Testis (tissue), 3 donors: ENCODE results near the gene UCK2. TPM values are rescaled to one million over a fixed set of nuclear protein-coding genes. Genes with fewer than 3 reads are reported as not detected.

Experiments
- DNase-seq: peaks from one replicate; pipeline ENCODE4 v3.0.0-alpha.2; 2019
- H3K27ac ChIP-seq, 2 donors: fragments of 200-600 bp; sonication (generic); one replicate each; pipeline ENCODE4 v1.5.1; 2019
- H3K27me3 ChIP-seq: fragments of 200-600 bp; sonication (generic); one replicate; pipeline ENCODE4 v1.5.1; 2019
- H3K36me3 ChIP-seq: fragments of 200-600 bp; sonication (generic); one replicate; pipeline ENCODE4 v1.5.1; 2017; ENCODE audit warnings: low read depth; ENCODE audit errors: missing control alignments
- H3K4me1 ChIP-seq: fragments of 200-600 bp; sonication (generic); one replicate; pipeline ENCODE4 v1.5.1; 2019
- H3K4me3 ChIP-seq, 2 donors: fragments of 200-600 bp; sonication (generic); one replicate each; pipeline ENCODE4 v1.5.1; 2017 to 2019
- H3K9me3 ChIP-seq: fragments of 200-600 bp; sonication (generic); one replicate; pipeline ENCODE4 v1.5.1; 2017
- POLR2A ChIP-seq: fragments of 450-650 bp; IDR thresholded peaks from one replicate; pipeline ENCODE4 v1.6.1; 2017; ENCODE audit warnings: antibody characterized with exemption, mild to moderate bottlenecking, moderate library complexity
- WGBS, 2 donors: methylation state at CpG; one replicate each; pipeline ENCODE4 v1.1.5; 2018; 5-methylcytosine and 5-hydroxymethylcytosine counted together
- intact Hi-C: fragments of 100-400 bp; cut with DNase I; formaldehyde crosslinking; loops from one replicate; pipeline ENCODE4 v1.15.1; 2023; ENCODE audit warnings: low total_unique reads
- polyA plus RNA-seq: library from polyadenylated mRNA; stranded (reverse); fragments of 350-450 nt; fragmentation: Illumina TruSeq; extraction: RNeasy Lipid Tissue Mini Kit (QIAGEN cat#74804); gene quantifications from one replicate; pipeline ENCODE4 v1.2.3, GENCODE V29; 2014; ENCODE audit warnings: low read depth, low replicate concordance; ENCODE audit not compliant: insufficient read depth
- total RNA-seq, 2 donors: library from RNA; depleted of rRNA; stranded (reverse); fragments of >200 nt; gene quantifications; one replicate each; pipeline ENCODE4 v1.2.3, GENCODE V29; 2016
- TF ChIP-seq, protein P1 (sequence below), 3 experiments: fragments of 450-650 bp in 2 of 3; fragments of 200-600 bp in 1 of 3; sonication (generic) in 1 of 3; IDR thresholded peaks; one replicate each; pipeline ENCODE4 v1.5.1; 2016 to 2019; ENCODE audit warnings: antibody characterized with exemption in 3 of 3, mild to moderate bottlenecking in 2 of 3, moderate library complexity in 1 of 3

The UCK2 gene
- total and polyA plus RNA-seq, 3 donors from 2014 or later, result 27.6 to 29.9 (median 29.7) TPM

GRCh38 chr1:165945911-165946310 is 118.5 kb downstream of the UCK2 start:
- no peak for TF ChIP-seq POLR2A
- TF ChIP-seq, protein P1, sequence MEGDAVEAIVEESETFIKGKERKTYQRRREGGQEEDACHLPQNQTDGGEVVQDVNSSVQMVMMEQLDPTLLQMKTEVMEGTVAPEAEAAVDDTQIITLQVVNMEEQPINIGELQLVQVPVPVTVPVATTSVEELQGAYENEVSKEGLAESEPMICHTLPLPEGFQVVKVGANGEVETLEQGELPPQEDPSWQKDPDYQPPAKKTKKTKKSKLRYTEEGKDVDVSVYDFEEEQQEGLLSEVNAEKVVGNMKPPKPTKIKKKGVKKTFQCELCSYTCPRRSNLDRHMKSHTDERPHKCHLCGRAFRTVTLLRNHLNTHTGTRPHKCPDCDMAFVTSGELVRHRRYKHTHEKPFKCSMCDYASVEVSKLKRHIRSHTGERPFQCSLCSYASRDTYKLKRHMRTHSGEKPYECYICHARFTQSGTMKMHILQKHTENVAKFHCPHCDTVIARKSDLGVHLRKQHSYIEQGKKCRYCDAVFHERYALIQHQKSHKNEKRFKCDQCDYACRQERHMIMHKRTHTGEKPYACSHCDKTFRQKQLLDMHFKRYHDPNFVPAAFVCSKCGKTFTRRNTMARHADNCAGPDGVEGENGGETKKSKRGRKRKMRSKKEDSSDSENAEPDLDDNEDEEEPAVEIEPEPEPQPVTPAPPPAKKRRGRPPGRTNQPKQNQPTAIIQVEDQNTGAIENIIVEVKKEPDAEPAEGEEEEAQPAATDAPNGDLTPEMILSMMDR (IDR thresholded peaks at IDR 0.05), result no peak
- no peaks in the 10 kb centered on the region for H3K36me3 ChIP-seq
- no peaks in the 10 kb centered on the region for H3K4me1 ChIP-seq
- no peak overlapping the region for H3K4me3 ChIP-seq
- H3K9me3 ChIP-seq, result no peaks in the 10 kb centered on the region
- intact Hi-C loops, result no loop called here
- 75 to 89% methylated on average over 4 of the region's 4 CpGs for WGBS, 2 donors
- H3K27me3 ChIP-seq, result no peaks in the 10 kb centered on the region
- DNase-seq, result no peak
- no peak overlapping the region for H3K27ac ChIP-seq

GRCh38 chr1:165947797-165948455 is 120.5 kb downstream of the UCK2 start:
- intact Hi-C loops, result no loop called here
- WGBS, 2 donors, result 76 to 89% methylated on average over 6 of the region's 6 CpGs

GRCh38 chr1:165949335-165950130 is 122.1 kb downstream of the UCK2 start:
- no peaks in the 10 kb centered on the region for H3K27me3 ChIP-seq
- intact Hi-C loops, result no loop called here
- H3K4me1 ChIP-seq, result no peaks in the 10 kb centered on the region
- peak; percentile 27 for DNase-seq
- H3K9me3 ChIP-seq, result no peaks in the 10 kb centered on the region
- WGBS, 2 donors, result 54 to 70% methylated on average over 6 of the region's 6 CpGs
- no peaks in the 10 kb centered on the region for H3K36me3 ChIP-seq
- H3K4me3 ChIP-seq, result no peak overlapping the region
- TF ChIP-seq, protein P1 (IDR thresholded peaks at IDR 0.05), result no peak
- TF ChIP-seq POLR2A, result no peak
- no peak overlapping the region for H3K27ac ChIP-seq

More at GRCh38 chr1:165947797-165948455, 120.5 kb downstream of the UCK2 start:
- TF ChIP-seq, protein P1 (IDR thresholded peaks at IDR 0.05), result no peak
- TF ChIP-seq POLR2A, result no peak
- Histone ChIP-seq H3K4me1 (no peaks in the 10 kb centered on the region), H3K36me3 (no peaks in the 10 kb centered on the region), H3K4me3 (no peak overlapping the region), H3K9me3 (no peaks in the 10 kb centered on the region), H3K27ac (no peak overlapping the region), H3K27me3 (no peaks in the 10 kb centered on the region)
- no peak for DNase-seq

DNA sequence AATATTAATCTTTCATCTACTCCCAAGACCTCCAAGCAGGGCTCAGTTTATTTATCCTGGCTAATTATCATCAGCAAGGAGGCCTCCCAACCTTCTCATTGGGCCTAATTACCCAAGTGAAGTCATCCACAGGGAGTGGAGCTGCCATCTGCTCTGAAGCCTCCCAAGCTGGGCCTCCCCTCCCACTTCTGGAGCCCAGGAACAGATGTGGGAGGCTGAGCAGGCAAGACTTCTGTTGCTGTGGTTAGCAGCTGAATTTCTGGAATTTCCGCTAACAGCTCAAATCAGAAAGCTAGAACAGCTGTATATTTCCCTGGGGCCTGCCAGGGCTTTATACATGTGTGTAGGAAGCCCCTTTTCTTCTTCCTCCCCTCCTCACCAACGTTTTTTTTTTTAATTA is 127.5 kb downstream of the UCK2 start:
- no peak for DNase-seq
- no peaks in the 10 kb centered on the region for H3K9me3 ChIP-seq
- no peak overlapping the region for H3K27ac ChIP-seq
- H3K27me3 ChIP-seq, result no peaks in the 10 kb centered on the region
- no peak for TF ChIP-seq POLR2A
- TF ChIP-seq, protein P1 (IDR thresholded peaks at IDR 0.05), result no peak
- no peak overlapping the region for H3K4me3 ChIP-seq
- H3K36me3 ChIP-seq, result no peaks in the 10 kb centered on the region
- intact Hi-C loops, result no loop called here
- no peaks in the 10 kb centered on the region for H3K4me1 ChIP-seq
- 29 to 42% methylated on average over 2 of the region's 2 CpGs for WGBS, 2 donors
